Dendritic cell treated with granulocyte-macrophage colony-stimulating factor and Interleukin-4, amounts not matched to agents 40 ng/mL and 50 ng/mL, for 4 days (primary cell): ENCODE results near the gene GRIK4.

ENCODE experiments used
- H3K27ac Mint-ChIP-seq: one replicate; pipeline ENCODE4 v1.8.0; 2022; ENCODE audit warnings: mild to moderate bottlenecking, mixed read lengths
- H3K27me3 Mint-ChIP-seq: one replicate; pipeline ENCODE4 v1.8.0; 2022; ENCODE audit warnings: mild to moderate bottlenecking, mixed read lengths
- H3K36me3 Mint-ChIP-seq: one replicate; pipeline ENCODE4 v1.8.0; 2022; ENCODE audit warnings: low read depth, mixed read lengths
- H3K4me1 Mint-ChIP-seq: one replicate; pipeline ENCODE4 v1.8.0; 2022; ENCODE audit warnings: low read depth, mixed read lengths
- H3K4me3 Mint-ChIP-seq: one replicate; pipeline ENCODE4 v1.8.0; 2022; ENCODE audit warnings: mild to moderate bottlenecking, moderate library complexity, mixed read lengths
- H3K9me3 Mint-ChIP-seq: one replicate; pipeline ENCODE4 v1.8.0; 2022; ENCODE audit warnings: mixed read lengths
- intact Hi-C: fragments of 100-400 bp; cut with micrococcal nuclease; formaldehyde crosslinking; loops from one replicate; pipeline ENCODE4 v1.15.0; 2022

Gene GRIK4

DNA sequence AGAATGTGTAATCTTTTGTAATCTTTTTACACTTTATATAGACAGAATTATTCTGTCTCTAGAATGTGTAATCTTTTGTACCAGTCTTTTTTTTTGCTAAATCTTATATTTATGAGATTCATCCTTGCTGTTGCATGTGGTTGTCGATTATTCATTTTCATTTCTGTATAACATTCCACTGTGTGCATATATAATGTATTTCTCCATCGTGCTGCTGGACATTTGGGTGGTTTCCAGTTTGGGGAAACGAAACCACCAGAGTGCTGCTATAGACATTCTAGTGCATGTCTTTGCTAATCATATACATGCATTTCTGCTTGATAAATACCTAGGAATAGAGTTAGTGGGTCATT is 146.5 kb downstream of the GRIK4 start:
- Mint-ChIP-seq H3K27ac (no peak overlapping the region), H3K9me3 (no peaks in the 10 kb centered on the region), H3K27me3 (peaks cover 18% of the 10 kb centered on the region), H3K4me1 (no peaks in the 10 kb centered on the region), H3K36me3 (no peaks in the 10 kb centered on the region), H3K4me3 (no peak overlapping the region)
- intact Hi-C loops, result no loop called here

DNA sequence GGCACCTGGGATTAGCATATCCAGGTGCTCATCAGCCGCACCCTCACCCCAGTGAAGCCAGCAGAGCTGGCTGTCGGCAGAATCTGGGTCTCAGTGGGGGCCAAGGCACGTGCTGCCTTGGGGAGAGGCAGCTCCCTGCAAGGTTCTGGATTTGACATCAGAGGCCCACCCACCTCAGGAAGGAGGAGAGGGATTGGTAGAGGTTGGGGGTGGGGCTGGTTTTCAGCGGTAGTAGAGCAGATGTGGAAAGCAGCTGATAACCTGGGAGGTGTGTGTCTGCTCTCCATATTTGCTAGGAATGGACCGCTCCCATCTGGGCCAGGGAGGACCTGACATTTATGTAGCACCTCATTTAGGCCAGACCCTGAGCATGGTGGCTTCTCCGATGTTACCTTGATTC is 147.5 kb downstream of the GRIK4 start:
- H3K9me3 Mint-ChIP-seq, result no peaks in the 10 kb centered on the region
- no peaks in the 10 kb centered on the region for H3K4me1 Mint-ChIP-seq
- no peak overlapping the region for H3K4me3 Mint-ChIP-seq
- H3K36me3 Mint-ChIP-seq, result no peaks in the 10 kb centered on the region
- H3K27me3 Mint-ChIP-seq, result peaks cover 22% of the 10 kb centered on the region
- intact Hi-C loops, result no loop called here
- H3K27ac Mint-ChIP-seq, result no peak overlapping the region

DNA sequence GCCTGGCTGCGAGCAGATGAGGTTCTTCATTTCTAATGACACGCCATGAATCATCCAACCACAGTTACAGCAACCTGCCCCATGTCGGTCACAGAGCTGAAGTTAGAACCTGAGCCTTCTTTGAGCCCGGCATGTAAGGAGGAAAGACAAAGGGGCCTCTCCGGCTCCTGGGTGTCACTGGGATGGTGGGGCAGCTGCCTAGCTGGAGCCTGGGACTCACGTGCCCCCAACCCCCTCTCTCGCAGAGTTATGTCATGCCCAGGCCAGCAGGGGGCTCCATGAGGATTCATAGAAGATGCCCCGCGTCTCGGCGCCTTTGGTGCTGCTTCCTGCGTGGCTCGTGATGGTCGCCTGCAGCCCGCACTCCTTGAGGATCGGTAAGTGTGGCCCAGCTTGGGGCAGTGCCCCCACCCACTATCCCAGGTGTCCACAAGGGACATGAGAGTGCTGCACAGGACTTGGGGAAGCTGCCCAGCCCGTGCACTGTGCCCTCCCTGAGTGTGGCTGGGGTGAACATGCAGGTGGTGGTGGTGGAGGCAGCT is 148.5 kb downstream of the GRIK4 start:
- no peaks in the 10 kb centered on the region for H3K9me3 Mint-ChIP-seq
- H3K27ac Mint-ChIP-seq, result no peak overlapping the region
- H3K36me3 Mint-ChIP-seq, result no peaks in the 10 kb centered on the region
- peaks cover 23% of the 10 kb centered on the region for H3K27me3 Mint-ChIP-seq
- no peak overlapping the region for H3K4me3 Mint-ChIP-seq
- intact Hi-C loops, result no loop called here
- H3K4me1 Mint-ChIP-seq, result no peaks in the 10 kb centered on the region

DNA sequence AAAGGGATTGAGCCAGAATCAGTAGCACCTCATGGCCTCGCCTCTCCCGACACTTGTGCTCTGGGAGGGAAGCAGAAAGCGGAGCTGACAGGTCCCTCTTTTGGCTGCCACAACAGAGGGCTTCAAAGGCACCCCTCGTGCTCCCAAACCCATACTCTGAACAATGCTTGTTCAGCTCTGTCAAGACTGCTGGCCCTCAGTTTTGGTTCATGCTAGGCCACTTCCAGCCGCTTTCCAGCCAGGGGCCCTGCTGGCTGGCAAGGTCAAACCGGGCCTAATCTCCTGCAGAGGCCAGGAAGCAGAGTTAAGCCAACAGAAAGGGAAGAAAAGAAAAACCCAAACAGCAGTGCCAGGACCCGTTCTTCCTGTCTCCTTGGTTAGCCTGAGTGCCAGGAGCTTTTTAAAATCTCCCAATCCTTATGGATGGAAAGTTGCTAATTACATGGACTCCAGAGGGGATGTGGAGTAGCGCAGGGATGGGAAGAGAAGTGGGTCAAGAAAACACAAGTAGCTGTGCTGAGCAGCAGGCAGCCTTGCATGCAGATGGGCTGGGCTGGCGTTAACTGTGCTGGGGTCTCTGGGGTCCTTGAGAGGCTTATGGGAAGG is 150.6 kb downstream of the GRIK4 start:
- H3K36me3 Mint-ChIP-seq, result no peaks in the 10 kb centered on the region
- intact Hi-C loops, result no loop called here
- no peak overlapping the region for H3K27ac Mint-ChIP-seq
- no peak overlapping the region for H3K4me3 Mint-ChIP-seq
- H3K4me1 Mint-ChIP-seq, result no peaks in the 10 kb centered on the region
- no peaks in the 10 kb centered on the region for H3K9me3 Mint-ChIP-seq
- H3K27me3 Mint-ChIP-seq, result peaks cover 20% of the 10 kb centered on the region

DNA sequence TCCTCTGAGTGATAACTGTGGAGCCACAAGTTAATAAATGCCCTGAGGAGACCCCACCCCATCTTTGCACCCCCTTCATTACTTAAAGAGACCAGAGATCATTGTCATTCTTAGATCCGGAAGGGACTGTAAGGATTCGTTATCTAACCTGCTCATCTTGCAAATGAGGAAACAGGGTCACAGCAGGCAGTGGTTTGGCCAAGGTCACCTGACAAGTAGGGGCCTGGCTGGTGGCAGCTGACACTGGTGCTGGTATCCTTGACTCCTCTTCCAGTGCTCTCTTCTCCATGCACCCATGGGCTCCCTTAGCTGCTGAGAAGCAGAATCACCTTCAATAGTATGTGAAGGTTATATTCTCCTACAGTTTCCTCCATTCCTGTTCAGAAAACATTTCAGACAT is 151.6 kb downstream of the GRIK4 start:
- Mint-ChIP-seq H3K9me3 (no peaks in the 10 kb centered on the region), H3K27me3 (peaks cover 20% of the 10 kb centered on the region), H3K27ac (no peak overlapping the region), H3K4me3 (no peak overlapping the region), H3K36me3 (no peaks in the 10 kb centered on the region), H3K4me1 (no peaks in the 10 kb centered on the region)
- intact Hi-C loops, result no loop called here

DNA sequence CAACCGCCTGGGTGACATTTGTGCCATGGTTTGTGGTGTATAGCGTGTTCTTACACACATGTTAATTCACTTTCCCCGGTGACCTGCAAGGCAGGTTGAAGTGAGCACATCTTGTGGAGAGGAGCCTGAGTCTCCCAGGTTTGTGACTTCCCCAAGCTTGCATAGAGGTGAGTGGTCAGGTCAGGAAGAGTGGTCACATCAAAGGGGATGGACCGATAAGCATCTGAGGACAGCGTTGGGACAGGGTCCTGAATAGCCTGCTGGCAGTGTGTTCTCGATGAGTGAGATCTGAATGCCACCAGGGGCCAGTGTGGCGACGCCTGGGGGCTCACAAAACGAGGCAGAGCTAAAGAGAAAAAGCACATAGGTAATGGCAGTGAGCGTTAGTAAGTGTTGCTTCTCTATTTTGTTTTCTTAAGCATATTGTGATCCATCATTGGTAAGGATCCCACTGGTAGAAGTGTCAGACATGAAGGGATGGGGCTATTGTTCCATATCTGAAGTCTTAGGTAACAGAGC is 154.6 kb downstream of the GRIK4 start:
- intact Hi-C loops, result no loop called here

DNA sequence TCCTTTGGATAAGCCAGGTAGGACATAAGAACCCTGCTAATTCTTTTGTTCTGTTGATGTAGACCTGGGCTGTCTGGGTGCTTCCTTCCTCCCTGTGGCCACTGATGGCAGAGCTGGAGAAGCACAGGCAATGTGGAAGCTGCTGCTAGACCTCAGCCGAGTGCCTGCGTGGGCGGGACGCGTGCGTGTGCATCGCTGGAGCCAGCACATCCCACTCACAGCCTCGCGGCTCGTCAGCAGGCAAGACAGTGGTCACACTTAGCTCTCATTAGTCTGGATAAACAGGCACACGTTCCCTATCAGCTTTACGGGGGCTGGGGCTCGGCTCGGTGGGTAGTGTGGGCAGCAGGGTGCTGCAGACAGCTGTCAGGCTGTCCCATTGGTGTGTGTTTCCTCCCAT is 155.7 kb downstream of the GRIK4 start:
- Mint-ChIP-seq H3K27ac (no peak overlapping the region), H3K4me3 (no peak overlapping the region), H3K9me3 (no peaks in the 10 kb centered on the region), H3K4me1 (no peaks in the 10 kb centered on the region), H3K27me3 (peaks cover 6% of the 10 kb centered on the region), H3K36me3 (no peaks in the 10 kb centered on the region)
- intact Hi-C loops, result no loop called here

More for the DNA sequence above, 154.6 kb downstream of the GRIK4 start:
- H3K27me3 Mint-ChIP-seq, result peaks cover 10% of the 10 kb centered on the region
- no peak overlapping the region for H3K4me3 Mint-ChIP-seq
- no peak overlapping the region for H3K27ac Mint-ChIP-seq
- H3K9me3 Mint-ChIP-seq, result no peaks in the 10 kb centered on the region
- no peaks in the 10 kb centered on the region for H3K4me1 Mint-ChIP-seq
- no peaks in the 10 kb centered on the region for H3K36me3 Mint-ChIP-seq

DNA sequence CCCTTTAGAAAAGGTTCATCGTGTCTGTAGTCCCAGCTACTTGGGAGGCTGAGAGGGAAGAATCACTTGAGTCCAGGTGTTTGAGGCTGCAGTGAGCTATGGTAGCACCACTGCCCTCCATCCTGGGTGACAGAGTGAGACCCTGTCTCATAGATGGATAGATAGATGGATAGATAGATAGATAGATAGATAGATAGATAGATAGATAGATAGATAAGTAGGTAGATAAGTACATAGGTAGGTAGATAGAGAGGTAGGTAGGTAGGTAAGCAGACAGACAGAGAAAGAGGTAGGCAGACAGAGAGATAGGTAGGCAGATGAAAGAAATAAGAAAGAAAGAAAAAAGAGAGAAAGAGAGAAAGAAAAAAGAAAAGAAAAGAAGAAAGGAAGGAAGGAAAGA is 156.4 kb downstream of the GRIK4 start:
- H3K27me3 Mint-ChIP-seq, result peaks cover 7% of the 10 kb centered on the region
- intact Hi-C loops, result no loop called here
- no peak overlapping the region for H3K4me3 Mint-ChIP-seq
- H3K27ac Mint-ChIP-seq, result no peak overlapping the region
- no peaks in the 10 kb centered on the region for H3K9me3 Mint-ChIP-seq
- no peaks in the 10 kb centered on the region for H3K36me3 Mint-ChIP-seq
- H3K4me1 Mint-ChIP-seq, result no peaks in the 10 kb centered on the region

DNA sequence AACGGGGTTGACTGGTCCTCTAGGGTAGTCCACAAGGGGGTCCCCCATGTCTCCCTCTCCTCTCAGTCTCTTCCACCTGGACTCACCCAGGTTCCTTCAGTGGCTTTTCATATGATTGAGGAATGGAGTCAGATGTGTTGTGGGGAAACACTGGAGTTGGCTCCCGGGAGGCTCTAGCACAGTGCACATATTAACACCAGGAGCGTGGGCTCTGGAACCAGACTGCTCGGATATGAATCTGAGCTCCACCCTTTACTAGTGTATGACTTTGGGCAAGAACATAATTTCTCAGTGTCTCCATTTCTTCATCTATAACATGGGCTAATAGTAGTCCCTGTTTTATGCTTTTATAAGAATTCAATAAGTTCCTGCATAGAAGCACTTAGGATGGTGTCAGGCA is 157.0 kb downstream of the GRIK4 start:
- intact Hi-C loops, result no loop called here
- H3K4me3 Mint-ChIP-seq, result no peak overlapping the region
- H3K27me3 Mint-ChIP-seq, result peaks cover 6% of the 10 kb centered on the region
- H3K36me3 Mint-ChIP-seq, result no peaks in the 10 kb centered on the region
- no peaks in the 10 kb centered on the region for H3K4me1 Mint-ChIP-seq
- H3K27ac Mint-ChIP-seq, result no peak overlapping the region
- H3K9me3 Mint-ChIP-seq, result no peaks in the 10 kb centered on the region

DNA sequence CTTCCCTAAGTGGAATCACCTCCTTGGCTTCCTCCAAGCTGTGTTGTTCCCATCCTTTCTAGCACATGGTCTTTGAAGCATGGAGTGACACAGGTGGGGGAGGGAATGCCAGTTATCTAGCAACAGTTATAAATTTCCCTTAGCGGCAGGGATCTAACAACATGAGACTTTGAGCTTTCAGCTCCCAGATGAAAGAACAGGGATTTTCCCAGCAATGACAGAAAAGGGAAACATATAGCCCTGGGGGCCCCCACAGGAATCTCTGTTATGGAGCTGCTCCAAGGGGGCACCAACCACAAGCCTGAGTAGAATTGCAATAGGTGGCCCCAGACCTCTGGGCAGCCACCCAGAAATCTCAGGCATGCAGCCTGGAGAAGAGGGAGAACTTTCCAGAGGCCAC is 163.0 kb downstream of the GRIK4 start:
- no peak overlapping the region for H3K4me3 Mint-ChIP-seq
- H3K27me3 Mint-ChIP-seq, result peaks cover 15% of the 10 kb centered on the region
- no peaks in the 10 kb centered on the region for H3K9me3 Mint-ChIP-seq
- H3K36me3 Mint-ChIP-seq, result no peaks in the 10 kb centered on the region
- H3K4me1 Mint-ChIP-seq, result no peaks in the 10 kb centered on the region
- H3K27ac Mint-ChIP-seq, result no peak overlapping the region
- intact Hi-C loops, result no loop called here

DNA sequence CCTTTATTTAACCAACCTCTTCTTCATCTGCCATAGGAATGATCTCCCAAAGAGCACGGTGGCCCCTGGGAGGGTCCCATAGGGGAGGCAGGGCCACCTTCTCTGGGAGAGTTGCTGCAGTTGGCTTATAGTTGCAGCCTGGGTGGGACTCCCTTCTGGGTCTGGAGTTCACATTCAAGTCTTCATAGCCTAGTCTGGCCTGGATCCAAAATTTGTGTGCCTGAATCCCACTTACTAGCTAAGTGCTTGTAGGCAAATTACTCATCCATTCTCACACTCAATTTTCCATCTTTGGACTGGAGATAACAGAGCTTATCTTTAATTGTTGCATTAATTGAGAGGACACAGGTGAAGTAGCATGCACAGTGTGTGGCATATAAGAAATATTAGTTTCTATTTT is 163.6 kb downstream of the GRIK4 start:
- H3K27ac Mint-ChIP-seq, result no peak overlapping the region
- no peaks in the 10 kb centered on the region for H3K36me3 Mint-ChIP-seq
- H3K27me3 Mint-ChIP-seq, result peaks cover 15% of the 10 kb centered on the region
- no peak overlapping the region for H3K4me3 Mint-ChIP-seq
- intact Hi-C loops, result no loop called here
- H3K4me1 Mint-ChIP-seq, result no peaks in the 10 kb centered on the region
- no peaks in the 10 kb centered on the region for H3K9me3 Mint-ChIP-seq

DNA sequence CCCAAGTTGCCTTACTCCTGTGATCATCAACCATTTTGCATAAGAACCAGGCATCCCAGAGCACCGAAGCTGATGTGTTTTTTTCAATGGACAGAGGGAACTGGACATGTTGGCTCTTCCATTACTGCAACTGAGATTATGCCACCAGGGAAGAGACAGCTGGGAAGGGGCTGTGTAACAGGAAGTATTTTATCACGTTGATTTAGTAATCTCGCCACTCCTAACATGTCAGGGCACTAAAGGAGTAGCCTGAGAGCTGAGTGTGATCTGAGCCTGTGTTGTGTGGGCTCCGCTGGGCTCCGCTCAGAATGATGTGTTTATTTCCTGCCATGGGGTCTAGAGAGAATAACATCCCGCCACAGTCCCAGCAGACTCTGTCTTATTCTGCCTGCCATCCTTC is 165.4 kb downstream of the GRIK4 start:
- Mint-ChIP-seq H3K36me3 (no peaks in the 10 kb centered on the region), H3K27me3 (peaks cover 20% of the 10 kb centered on the region), H3K4me1 (no peaks in the 10 kb centered on the region), H3K9me3 (no peaks in the 10 kb centered on the region), H3K27ac (no peak overlapping the region), H3K4me3 (no peak overlapping the region)
- intact Hi-C loops, result no loop called here

DNA sequence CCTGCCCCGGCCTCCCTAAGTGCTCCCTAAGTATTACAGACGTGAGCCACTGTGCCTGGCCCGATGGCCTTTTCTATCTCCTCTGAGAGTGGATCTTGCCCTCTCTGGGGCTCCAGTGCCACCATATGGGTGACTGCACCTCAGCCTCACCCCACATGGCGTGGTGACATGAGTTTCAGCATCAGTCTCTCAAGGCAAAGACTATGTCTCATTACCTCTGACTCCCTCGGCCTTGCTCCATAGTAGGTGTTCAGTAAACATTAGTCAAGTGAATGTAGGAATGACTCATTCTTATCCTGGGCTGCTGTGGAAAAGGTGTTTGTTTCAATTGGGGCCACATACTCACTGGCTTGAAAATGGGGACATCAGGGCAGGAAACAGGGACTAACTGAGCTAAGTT is 168.8 kb downstream of the GRIK4 start:
- peaks cover 31% of the 10 kb centered on the region for H3K27me3 Mint-ChIP-seq
- no peak overlapping the region for H3K4me3 Mint-ChIP-seq
- intact Hi-C loops, result no loop called here
- no peaks in the 10 kb centered on the region for H3K9me3 Mint-ChIP-seq
- no peaks in the 10 kb centered on the region for H3K4me1 Mint-ChIP-seq
- no peaks in the 10 kb centered on the region for H3K36me3 Mint-ChIP-seq
- no peak overlapping the region for H3K27ac Mint-ChIP-seq

DNA sequence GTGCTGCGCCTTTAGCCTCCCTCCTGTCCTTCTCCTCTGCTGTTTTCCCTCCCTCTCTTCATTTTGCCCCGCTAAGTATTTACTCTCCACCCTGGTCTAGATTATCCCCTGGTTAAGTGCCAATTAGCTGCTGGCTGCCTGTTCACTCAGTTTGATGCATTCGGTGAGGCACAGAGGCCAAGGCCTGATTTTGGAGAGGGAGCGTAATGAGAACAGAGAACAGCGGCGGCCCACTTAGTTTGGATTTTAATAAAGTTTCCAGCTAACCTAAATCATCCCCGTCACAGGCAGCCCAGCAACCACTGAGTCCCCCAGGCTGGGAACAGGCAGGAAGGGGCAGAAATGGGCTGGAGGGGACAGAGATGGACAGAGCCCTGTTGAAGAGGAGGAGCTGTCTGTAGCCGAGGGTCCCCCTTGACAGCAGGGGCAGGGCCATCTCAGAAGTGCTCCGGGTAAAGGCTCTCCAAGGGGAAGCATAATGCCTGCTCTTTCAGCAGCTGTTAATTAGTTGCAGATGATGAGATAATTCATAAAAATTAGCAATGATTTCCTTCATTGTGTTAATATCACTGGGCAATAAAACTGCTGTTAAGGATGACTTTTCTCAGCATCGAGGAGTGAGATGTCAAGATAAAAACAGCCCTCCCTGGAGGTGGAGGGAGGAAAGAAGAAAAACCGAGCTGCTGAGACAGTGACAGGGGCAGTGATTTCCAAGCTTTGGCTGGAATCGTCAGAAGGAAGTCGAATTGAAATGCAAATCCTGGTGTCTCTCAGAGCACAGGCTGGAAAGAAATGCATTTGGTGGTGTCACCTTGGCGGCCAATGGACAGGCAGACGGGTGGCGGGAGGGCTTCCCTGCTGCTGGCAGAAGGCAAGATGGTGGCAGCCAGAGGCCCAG is 170.1 kb downstream of the GRIK4 start:
- Mint-ChIP-seq H3K9me3 (no peaks in the 10 kb centered on the region), H3K36me3 (no peaks in the 10 kb centered on the region), H3K27me3 (peaks cover 35% of the 10 kb centered on the region), H3K4me1 (no peaks in the 10 kb centered on the region), H3K27ac (no peak overlapping the region), H3K4me3 (no peak overlapping the region)
- intact Hi-C loops, result no loop called here
